HEK293T (cell line): ENCODE results near the gene FKBP5.

Experiments used
- CTBP1 ChIP-seq: fragments of 450-650 bp; IDR thresholded peaks from 2 replicates; pipeline ENCODE4 v1.6.1; 2016; ENCODE audit warnings: borderline replicate concordance
- FOXA1 ChIP-seq: fragments of 450-650 bp; IDR thresholded peaks from 2 replicates; pipeline ENCODE4 v1.6.1; 2016; ENCODE audit warnings: mild to moderate bottlenecking
- FOXK2 ChIP-seq: fragments of 450-650 bp; IDR thresholded peaks from 2 replicates; pipeline ENCODE4 v1.6.1; 2016; ENCODE audit warnings: mild to moderate bottlenecking
- FOXM1 ChIP-seq: fragments of 450-650 bp; IDR thresholded peaks from 2 replicates; pipeline ENCODE4 v1.6.1; 2017; ENCODE audit warnings: mild to moderate bottlenecking, borderline replicate concordance
- HDGF ChIP-seq: fragments of 450-650 bp; IDR thresholded peaks from 2 replicates; pipeline ENCODE4 v1.6.1; 2017; ENCODE audit warnings: antibody characterized with exemption, borderline replicate concordance
- L3MBTL2 ChIP-seq: fragments of 450-650 bp; conservative IDR thresholded peaks from 2 replicates; pipeline ENCODE4 v1.6.1; 2016; ENCODE audit warnings: mild to moderate bottlenecking
- LEF1 ChIP-seq: fragments of 450-650 bp; IDR thresholded peaks from 2 replicates; pipeline ENCODE4 v1.6.1; 2017; ENCODE audit warnings: mild to moderate bottlenecking, borderline replicate concordance
- SP1 ChIP-seq: fragments of 450-650 bp; IDR thresholded peaks from 2 replicates; pipeline ENCODE4 v1.6.1; 2017
- SUZ12 ChIP-seq: fragments of 450-650 bp; IDR thresholded peaks from 2 replicates; pipeline ENCODE4 v1.6.1; 2016; ENCODE audit warnings: mild to moderate bottlenecking
- TARDBP ChIP-seq: fragments of 450-650 bp; IDR thresholded peaks from 2 replicates; pipeline ENCODE4 v1.6.1; 2016

DNA sequence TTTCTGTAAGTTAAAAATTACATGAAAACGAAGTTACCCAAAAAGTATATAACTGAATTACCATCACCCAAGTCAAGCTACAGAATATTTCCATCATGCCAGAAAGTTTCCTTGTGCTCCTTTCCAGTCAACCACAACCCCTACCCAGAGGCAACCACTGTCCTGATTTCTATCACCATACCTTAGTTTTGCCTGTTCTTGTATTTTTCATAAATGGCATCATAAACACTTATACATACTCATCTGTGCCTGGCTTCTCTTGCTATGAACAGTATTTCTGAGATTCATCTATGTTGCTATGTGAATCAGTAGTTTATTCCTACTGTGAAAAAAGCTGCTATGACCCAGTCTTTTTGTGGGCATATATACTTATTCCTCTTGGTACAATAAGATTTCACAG is 7.4 kb downstream of the FKBP5 start:
- no peak for TF ChIP-seq SP1
- TF ChIP-seq HDGF: no peak
- TF ChIP-seq TARDBP: no peak
- no peak for TF ChIP-seq SUZ12
- TF ChIP-seq L3MBTL2: no peak
- no peak for TF ChIP-seq FOXM1
- TF ChIP-seq FOXA1: no peak
- no peak for TF ChIP-seq CTBP1
- no peak for TF ChIP-seq FOXK2
- no peak for TF ChIP-seq LEF1
